NCI-H524 treated with DMSO at 0.1 percent for 48 hours (cell line): Measurements from ENCODE around the gene TNS3.
"Not testable (repeated sequence)": the region's sequence is repeated elsewhere in the genome, so short reads cannot be mapped to it uniquely, and the experiment has no call there.

Experiments used
- DNase-seq: peaks from one replicate; lab custom pipeline; 2025; lab: John Stamatoyannopoulos, UW

Gene TNS3

DNA sequence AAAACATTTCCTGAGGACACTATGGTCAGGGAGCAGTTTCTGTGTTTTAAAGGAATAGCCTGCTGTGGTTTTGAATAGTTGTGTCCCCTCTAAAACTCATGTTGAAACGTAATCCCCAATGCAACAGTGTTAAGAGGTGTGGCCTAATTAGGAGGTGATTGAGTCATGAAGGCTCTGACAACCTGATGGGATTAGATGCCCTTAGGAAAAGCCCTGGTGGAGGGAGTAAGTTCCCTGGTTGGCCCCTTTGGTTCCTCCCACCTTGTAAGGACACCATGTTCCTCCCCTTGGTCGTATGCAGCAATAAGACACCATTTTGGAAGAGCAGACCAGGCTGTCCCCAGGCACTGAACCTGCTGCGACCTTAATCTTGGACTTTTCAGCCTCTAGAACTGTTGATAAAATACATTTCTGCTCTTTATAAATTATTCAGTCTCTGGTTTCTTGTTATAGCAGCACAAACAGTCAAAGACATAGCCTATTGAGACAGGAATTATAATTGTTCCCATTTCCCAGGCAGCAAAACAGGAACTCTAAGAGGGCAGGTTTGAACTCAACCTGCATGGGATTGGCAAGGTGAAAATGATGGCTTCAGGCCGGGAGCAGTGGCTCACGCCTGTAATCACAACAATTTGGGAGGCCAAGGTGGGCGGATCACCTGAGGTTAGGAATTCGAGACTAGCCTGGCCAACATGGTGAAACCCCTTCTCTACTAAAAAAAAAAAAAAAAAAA is 20.5 kb upstream of the TNS3 start:
- no peak for DNase-seq

DNA sequence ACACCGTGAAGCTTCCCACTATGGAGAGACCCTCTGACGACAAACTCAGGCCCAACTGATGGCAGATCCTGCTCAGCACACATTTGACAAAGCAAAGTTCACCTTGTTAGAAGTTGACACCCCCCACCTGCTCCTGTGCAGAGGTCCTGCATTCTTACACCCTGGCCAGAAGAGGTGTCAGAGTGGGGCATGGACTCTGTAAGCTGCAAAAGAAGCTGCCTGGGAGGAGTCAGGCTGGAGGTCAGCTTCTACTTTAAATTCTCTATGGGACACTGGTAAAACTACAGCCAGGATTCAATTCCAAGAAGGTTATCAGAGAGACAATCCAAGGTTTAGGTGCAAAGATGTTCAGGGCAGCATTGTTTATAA is 20.0 kb upstream of the TNS3 start:
- no peak for DNase-seq

DNA sequence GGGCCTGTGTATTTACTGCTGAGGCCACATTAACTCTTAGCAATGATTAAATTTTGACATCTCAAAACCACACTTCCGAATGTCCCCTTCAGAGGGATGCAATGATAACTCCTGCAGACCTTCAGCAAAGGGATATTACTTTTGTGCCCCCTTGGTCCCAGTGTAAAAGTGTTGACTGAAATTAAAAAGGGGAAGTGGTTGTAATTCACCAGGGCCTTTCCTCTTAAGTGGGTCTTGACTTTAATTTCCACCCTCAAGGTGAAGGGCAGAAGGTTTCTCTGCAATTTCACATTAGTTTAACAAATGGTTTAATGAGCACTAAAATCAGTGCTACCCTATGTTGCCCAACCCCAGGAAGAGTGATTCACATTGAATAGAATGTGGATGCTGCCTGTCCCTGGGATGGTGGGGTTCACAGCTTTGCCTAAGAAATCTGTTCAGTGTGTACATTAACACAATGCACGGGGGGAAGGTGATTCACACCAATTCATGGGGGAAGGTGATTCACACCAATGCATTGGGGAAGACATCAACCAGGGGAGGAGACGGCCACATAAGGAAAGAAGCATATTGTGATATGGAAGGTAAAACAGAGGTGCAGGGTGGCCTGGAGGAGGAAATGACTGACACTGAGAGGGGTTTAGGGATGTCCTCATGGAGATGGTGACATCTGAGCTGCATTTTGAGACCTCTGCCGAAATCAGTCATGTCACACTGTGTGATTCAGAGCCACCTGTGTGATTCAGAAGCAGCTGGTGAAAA is 19.4 kb upstream of the TNS3 start:
- DNase-seq: no peak

DNA sequence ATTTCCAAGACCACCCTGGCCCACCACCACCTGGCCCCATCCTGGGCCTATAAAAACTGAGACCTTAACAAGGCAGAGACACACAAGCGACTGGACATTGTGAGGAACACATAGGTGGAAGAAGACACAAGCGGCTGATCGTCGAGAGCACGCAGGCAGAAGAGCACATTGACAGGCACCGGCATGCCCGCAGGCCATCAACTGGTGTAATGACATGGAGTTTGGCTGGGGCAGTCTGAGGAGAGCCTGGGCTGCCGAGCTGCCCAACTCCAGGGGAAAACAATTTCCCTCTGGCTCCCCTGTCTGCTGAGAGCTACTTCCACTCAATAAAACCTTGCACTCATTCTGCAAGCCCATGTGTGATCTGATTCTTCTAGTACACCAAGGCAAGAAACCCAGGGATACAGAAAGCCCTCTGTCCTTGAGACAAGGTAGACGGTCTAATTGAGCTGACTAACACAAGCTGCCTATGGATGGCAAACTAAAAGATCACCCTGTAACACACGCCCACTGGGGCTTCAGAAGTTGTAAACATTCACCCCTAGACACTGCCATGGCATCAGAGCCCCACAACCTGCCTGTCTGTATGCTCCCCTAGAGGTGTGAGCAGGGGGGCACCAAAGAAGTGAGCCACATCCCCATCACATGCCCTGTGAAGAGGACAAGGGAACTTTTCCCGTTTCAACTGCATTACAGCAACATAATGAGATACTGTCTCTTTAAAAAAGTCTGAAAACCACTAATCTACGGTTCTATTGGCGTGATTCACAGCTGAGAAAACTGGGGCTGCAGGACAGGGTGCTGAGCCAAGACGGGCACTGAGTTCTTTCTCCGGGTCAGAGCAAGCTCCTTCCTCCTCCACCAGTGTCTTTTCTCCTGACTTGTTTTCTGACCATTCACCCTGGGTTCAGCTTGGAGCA is 18.5 kb upstream of the TNS3 start:
- no peak for DNase-seq

DNA sequence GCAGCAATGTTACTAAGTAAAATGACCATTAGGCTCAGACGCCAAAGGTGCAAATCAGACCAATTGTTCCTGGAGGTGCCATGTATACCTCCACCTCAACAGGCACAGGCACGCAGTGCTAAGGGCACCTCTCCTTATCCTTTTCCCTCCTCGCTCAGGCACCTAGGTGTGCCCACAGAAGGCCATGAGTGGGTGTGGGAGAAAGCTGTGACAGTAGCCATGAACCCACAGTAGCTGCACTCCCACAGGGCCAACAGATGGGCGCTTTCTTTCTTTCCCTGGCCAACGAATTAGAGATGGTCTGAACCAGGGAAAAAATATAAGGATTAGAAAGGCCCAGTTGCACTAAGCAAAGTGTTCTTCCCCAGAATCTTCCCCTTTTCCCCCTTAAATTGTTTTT is 15.5 kb upstream of the TNS3 start:
- DNase-seq: no peak

DNA sequence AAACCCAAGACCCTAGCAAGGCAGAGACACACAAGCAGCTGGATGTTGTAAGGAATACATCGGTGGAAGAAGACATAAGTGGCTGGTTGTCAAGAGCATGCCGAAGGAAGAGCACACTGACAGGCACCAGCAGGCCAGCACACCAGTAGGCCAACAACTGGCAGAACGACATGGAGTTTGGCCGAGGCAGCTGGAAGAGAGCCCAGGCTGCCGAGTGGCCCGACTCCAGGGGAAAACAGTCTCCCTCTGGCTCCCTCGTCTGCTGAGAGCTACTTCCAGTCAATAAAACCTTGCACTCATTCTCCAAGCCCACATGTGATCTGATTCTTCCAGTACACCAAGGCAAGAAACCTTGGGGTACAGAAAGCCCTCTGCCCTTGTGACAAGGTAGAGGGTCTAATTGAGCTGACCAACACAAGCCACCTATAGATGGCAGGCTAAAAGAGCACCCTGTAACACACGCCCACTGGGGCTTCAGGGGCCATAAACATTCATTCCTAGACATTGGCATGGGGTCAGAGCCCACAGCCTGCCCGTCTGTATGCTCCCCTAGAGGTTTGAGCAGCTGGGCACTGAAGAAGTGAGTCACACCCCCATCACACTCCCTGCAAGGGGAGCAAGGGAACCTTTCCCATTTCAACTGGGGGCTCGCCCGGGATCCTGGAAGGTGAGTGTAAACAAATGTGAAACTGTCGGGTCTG is 14.7 kb upstream of the TNS3 start:
- DNase-seq: no peak

DNA sequence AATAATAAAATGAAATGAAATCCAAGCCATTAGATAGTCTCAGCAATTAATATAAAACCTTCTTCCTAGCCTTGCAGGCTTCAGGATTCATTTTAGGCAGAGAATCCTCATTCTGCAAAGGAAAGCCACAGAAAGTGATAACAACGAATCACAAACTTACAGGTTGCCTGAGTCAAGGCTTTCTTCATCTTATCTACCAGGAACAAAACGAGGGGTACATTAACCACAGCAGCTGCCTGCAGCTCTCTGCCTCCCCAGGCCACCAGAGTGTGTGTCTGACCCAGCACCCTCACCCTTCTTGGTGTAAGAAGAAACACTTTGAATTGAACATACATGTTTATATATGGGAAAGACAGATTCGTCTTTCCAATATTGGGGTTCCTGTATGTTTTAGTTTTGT is 12.5 kb upstream of the TNS3 start:
- no peak for DNase-seq

DNA sequence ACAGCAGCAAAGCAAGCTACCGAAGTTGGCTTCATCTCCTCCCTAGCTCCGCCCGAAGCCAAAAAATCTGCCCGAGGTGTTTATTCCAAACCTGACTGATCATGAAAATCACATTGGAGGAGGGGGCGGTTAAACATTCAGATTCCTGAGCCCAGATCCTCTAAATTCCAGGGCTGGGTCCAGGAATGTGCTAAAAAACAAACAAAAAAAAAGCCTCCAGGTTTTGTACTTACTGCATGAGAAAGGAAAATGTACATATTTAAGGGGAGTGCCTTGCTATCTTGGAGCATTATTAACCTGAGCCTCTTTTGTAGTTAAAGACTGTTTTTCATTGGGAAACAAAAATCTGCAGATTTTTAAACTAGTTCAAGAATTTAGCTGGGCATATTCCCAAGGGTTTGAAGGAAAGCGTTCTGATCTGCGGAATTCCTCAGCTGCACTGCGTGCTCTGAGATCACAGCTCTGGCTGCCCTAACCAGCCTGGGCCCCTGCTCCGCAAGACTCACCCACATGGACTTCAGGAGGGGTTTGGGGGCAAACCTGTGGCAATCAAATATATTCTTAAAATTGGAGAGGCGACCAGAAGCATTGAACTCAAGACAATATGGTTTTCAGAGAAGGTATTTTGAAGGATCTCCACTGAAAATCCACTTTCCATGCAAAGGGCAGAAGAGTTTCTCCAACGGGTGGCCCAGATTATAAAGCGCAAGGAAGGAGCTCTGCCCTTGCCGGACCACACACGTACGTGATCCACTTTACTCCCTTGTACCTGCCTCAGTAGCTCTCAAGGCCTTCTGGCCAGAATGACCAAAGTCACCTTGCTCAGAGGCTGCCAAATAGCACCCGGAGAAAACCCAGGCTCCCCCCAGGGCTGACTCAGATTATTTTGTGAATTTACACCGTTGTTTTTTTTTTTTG is 10.0 kb upstream of the TNS3 start:
- no peak for DNase-seq

DNA sequence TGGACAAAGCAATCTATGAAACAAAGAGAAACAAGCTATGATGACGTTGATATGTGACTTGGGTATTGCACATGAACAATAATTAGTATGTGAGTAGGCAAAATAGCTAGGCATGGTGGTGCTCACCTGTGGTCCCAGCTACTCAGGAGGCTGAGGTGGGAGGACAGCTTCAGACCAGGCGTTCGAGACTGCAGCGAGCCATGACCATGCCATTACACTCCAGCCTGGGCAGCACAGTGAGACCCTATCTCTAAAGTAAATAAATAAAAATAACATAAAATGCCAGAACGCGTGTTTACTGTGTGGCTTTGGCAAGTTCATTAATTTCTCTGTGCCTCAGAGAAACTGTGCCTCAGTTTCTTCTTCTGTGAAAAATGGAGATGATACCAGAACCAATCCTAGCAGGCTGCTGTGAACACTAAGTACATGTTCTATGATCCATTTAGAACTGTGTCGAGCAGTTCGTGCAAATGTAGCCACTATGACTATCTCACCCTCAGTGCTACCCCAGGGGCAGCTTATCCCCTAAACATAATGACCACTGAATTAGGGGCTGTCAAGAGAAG is 9.3 kb upstream of the TNS3 start:
- no peak for DNase-seq

DNA sequence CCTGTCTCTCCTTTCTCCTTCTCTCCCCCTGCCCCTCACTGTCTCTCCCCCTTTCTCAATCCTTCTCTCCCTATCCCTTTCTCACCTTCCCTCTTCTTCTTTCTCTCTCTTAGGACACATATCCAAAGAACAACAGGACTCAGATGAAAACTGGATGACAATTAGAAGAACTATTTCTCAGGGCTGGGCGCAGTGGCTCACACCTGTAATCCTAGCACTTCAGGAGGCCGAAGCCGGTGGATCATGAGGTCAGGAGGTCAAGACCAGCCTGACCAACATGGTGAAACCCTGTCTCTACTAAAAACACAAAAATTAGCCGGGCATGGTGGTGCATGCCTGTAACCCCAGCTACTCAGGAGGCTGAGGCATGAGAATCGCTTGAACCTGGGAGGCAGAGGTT is 8.3 kb upstream of the TNS3 start:
- DNase-seq: not testable (repeated sequence)

DNA sequence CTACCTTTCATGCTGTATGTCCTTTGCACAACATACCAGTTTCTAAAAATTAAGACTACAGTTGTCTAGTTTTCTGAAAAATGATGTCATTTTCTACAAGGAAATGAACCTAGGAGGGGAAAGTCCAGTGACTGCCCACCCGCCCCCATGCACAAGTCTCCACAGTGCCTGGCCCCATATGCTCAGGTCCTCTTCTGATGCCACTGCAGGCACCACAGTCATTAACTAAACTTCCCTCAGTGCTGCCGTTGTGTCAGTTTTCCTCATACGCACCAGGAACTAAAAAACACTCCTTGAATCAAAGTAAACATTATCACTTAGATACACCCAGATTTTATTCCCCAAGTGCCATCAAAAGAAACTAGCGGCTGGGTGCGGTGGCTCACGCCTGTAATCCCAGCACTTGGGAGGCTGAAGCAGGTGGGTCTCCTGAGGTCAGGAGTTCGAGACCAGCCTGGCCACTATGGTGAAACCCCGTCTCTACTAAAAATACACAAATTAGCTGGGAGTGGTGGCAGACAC is 6.9 kb upstream of the TNS3 start:
- no peak for DNase-seq

DNA sequence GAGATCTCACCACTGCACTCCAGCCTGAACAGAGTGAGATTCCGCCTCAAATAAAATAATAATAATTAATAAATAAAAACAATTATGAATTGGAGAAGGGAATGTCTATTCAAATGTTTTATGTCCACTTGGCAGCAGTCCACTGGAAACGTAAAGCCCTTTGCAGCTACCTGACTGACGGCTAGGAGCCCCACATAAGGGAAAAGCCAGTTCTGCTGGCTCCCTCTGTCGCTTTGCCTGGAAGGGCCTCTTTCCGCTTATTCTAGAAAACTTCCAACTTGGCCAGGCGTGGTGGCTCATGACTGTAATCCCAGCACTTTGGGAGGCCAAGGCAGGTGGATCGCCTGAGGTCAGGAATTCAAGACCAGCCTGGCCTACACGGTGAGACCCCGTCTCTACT is 6.1 kb upstream of the TNS3 start:
- DNase-seq: no peak

DNA sequence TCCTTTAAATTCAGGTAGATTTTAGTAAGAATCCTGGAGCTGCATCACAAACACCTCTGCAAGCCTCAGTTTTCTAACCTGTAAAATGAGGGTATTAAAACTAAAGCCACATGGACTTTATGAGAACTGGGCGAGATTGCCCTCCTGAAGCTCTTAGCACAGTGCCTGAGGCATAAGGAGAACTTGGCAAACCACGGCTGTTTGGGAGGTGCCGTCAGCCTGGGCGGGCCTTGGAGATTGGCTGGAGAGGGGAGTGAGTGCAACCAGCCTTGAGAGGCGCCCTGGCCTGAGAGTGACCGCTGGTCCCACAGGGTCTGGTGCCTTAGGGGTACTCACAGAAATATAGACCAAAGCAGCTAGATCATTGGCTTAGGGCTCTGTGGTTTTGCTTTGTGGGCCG is 5.4 kb upstream of the TNS3 start:
- no peak for DNase-seq

DNA sequence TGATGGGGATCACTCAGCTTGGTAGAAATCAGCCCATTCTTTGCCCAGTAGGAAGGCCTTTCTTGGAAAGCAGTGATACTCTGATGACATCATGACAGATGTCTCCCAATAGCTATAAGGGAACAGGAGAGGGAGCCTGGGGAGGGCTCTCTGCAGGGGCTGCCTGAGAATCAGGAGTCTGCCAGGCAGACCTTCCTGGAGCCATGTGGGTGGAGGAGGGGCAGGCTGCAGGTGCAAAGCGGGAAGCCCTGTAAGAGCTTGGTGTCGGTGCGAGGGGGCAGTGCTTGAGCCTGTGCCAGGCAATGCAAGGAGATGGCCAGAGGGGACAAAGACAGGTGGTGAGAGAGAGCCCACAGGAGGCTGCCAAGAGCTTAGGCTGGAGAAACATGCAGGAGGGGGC is 5.0 kb upstream of the TNS3 start:
- peak; percentile 28 for DNase-seq

DNA sequence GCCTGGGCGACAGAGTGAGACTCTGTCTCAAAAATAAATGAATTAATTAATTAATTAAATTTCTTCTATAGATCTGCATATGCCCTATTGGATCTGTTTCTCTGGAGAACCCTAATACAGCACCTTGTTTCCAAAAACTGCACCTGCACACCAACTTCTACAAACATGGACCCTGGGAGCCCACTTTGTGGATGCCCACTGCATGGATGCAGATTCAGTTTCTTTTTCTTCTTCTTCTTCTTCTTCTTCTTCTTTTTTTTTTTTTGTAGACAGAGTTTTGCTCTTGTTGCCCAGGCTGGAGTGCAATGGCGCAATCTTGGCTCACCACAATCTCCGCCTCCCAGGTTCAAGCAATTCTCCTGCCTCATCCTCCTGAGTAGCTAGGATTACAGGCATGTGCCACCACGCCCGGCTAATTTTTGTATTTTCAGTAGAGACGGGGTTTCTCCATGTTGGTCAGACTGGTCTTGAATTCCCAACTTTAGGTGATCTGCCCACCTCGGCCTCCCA is 4.3 kb upstream of the TNS3 start:
- DNase-seq: not testable (repeated sequence)

DNA sequence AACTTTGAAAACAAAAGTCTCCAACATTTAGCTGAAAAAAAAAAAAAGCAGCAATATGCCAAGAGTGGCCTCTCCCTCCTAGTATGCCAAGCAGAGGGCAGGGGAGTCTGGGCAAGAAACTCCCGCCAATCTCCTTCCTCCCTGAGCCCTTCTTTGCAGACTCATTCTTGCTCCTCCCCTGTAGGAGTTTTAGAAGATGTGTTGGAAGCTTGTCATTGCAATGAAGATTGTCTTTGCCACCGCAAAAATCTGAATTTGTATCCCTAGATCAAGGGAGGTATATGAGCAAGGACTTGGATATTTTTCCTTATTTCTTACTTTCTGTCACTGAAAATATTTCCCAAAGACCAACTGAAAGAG is 2.6 kb upstream of the TNS3 start:
- DNase-seq: no peak

DNA sequence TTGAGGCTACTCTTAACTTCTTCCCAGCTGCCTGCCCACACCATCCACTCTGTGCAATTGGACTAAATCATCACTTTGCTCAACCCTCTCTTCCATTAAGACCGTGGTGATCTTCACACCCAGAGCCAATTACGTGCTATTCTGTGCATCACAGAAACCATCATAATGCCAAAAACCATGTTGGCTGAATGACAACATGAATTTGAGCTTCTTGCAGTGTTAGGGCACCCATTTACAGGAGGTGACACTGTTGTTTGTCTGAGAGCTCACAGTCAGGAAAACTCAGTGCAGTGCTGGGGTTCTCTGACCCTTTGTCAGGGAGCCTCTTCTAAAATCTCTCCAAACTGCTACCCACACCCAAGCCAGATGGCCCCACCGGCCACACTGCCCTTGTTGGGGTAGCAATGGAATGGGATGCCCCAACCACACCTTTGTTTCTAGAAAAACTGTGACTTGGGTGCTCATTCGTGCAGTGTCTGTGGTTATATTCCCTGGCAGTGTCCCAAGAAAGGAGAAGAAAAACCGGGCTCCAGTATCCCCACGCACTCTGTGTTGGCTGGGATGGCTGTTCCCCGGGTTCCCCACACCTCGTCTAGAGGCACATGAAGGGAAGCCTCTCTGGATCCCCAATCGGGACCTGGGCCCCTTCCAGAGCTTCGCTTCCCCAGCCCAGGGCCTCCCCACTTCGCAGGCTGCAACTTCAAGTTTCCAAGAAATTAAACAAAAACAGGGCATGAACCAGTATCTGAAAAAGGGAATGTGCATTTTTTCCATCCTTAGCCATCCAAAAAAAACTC is 2.0 kb upstream of the TNS3 start:
- no peak for DNase-seq

DNA sequence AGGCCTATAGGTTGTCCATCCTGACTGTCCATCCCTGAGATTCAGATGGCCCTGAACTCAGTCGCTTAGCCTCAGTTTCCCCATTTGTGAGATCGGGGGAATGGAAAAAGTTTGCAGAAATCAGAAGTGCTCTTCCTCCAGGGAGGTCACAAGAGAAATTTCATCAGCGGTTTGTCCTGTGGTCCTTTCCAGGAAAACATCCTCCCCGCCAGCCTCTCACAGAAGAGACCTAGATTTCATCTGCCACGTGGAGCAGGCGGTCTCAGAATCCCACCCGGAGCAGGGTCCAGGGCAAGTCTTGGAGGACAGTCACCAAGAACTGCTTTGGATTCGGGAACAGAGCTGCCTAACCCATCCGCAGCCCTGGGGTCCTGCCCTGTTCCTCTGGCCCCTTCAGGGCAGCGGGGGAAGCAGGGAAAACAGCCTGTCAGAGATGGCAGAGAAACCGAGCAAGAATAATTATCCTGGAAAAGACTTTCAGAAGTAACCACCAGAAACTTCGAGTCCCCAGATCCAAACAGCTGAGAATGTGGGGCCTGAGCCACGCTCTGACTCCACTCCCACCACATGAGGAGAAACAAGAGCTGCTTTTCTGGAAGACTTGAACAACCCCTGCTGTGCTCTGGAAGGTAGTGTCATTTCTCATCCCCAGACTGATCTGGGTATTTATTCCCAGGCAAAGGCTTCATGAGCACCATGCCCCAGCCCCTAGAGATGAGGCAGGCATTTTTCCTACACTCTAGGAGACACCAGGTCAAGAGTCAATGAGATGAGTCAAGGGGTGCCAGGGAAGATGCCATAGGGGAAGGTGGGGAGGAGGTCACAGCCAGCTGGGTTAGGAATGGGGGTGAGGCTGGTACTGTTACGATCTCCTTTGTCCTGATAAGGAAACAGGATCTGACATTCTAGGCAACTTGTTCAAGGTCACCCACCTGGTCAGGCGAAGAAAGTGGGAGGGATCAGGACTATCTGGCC is 1.1 kb upstream of the TNS3 start:
- DNase-seq: no peak
